K562 (cell line): ENCODE measurements around the gene WDR83. TPM values are rescaled to one million over a fixed set of nuclear protein-coding genes. Genes with fewer than 3 reads are reported as not detected.
A peak's percentile ranks its signal among the peaks of the same experiment; 100 is the strongest.

Source experiments
- ATAC-seq: fragments of 200-7000 bp; cut with Tn5 transposase; 3 replicates; pipeline ENCODE4 v1.9.1; 2020; ENCODE audit warnings: moderate library complexity
- BruUV-seq: library from RNA; stranded (reverse); fragments of 400-500 nt; replicated peaks from 2 replicates; lab custom pipeline; 2021; lab: Mats Ljungman, UMichigan
- CTCF ChIA-PET: fragments of 300-600 bp; formaldehyde crosslinking; extraction: SDS; loops from one replicate; lab custom pipeline; 2021; ENCODE audit warnings: low intra/inter-chr PET ratio; lab: Yijun Ruan, JAX
- POLR2A ChIA-PET: fragments of 300-600, 350-650 bp; sonication (Branson Sonifier 250); formaldehyde crosslinking; extraction: SDS; loops from one replicate; lab custom pipeline; 2021; ENCODE audit warnings: antibody characterized with exemption, inconsistent platforms; lab: Yijun Ruan, JAX
- DNase-seq, 4 experiments: peaks; one replicate each; pipeline versions ENCODE4 v3.0.0 to v3.0.0-alpha.2; 2011 to 2018; ENCODE audit warnings: low spot score in 3 of 4, mixed read lengths in 3 of 4; ENCODE audit errors: extremely low read depth in 1 of 4
- FAIRE-seq: peaks from 2 replicates; lab custom pipeline; 2011; peaks lifted over from hg19 to GRCh38; lab: Jason Lieb, UNC
- H2AFZ ChIP-seq: 2 replicates; pipeline ENCODE4 v1.6.0; 2011; ENCODE audit warnings: low read depth, low read length, control low read depth, inconsistent platforms
- H3K27ac ChIP-seq: fragments of 200-600 bp; 3 replicates; pipeline ENCODE4 v1.8.0; 2011; ENCODE audit warnings: low read depth, mild to moderate bottlenecking, control low read depth, inconsistent platforms, low read length, moderate library complexity, mixed read lengths; ENCODE audit errors: extremely low read depth
- H3K27me3 ChIP-seq, 2 experiments: fragments of 300-600 bp in 1 of 2; 2 replicates in 1 of 2; 3 replicates in 1 of 2; pipeline versions ENCODE4 v1.6.0 to v1.8.0; 2011; ENCODE audit warnings: inconsistent platforms in 2 of 2, low read length in 2 of 2, mild to moderate bottlenecking in 1 of 2, mixed read lengths in 1 of 2, moderate library complexity in 1 of 2; ENCODE audit not compliant: control insufficient read depth in 2 of 2, insufficient read depth in 2 of 2
- H3K36me3 ChIP-seq: fragments of 300-600 bp; 3 replicates; pipeline ENCODE4 v1.8.0; 2011; ENCODE audit warnings: mild to moderate bottlenecking, low read length, inconsistent platforms; ENCODE audit not compliant: control insufficient read depth, insufficient read depth
- H3K4me1 ChIP-seq, 2 experiments: fragments of 200-600 bp in 1 of 2; replicated peaks in 1 of 2; 2 replicates in 1 of 2; 3 replicates in 1 of 2; pipeline versions ENCODE4 v1.5.1 to v1.8.0; 2011; ENCODE audit warnings: inconsistent platforms in 2 of 2, low read length in 2 of 2, mild to moderate bottlenecking in 1 of 2, mixed read lengths in 1 of 2, moderate library complexity in 1 of 2; ENCODE audit not compliant: control insufficient read depth in 2 of 2, insufficient read depth in 2 of 2
- H3K4me2 ChIP-seq: 2 replicates; pipeline ENCODE4 v1.6.1; 2011; ENCODE audit warnings: low read length, control low read depth, inconsistent platforms, mixed read lengths; ENCODE audit not compliant: insufficient read depth
- H3K4me3 ChIP-seq: fragments of 200-600 bp; sonication (generic), shearing (Covaris generic); 2 replicates; pipeline ENCODE4 v1.5.1; 2016; ENCODE audit warnings: control low read depth, inconsistent platforms
- H3K79me2 ChIP-seq: fragments of 200-600 bp; 3 replicates; pipeline ENCODE4 v1.8.0; 2011; ENCODE audit warnings: low read length, inconsistent platforms; ENCODE audit not compliant: control insufficient read depth, insufficient read depth
- H3K9ac ChIP-seq, 2 experiments: 2 replicates each; pipeline versions ENCODE4 v1.6.0 to v1.6.1; 2011; ENCODE audit warnings: low read depth in 2 of 2, low read length in 2 of 2, control low read depth in 1 of 2, inconsistent platforms in 1 of 2, mild to moderate bottlenecking in 1 of 2, mixed read lengths in 1 of 2; ENCODE audit not compliant: insufficient read depth in 1 of 2
- H3K9me1 ChIP-seq: one replicate; pipeline ENCODE4 v1.6.0; 2011; ENCODE audit warnings: inconsistent platforms, mild to moderate bottlenecking, low read length, moderate library complexity; ENCODE audit not compliant: control insufficient read depth, insufficient read depth
- H3K9me3 ChIP-seq: replicated peaks from 2 replicates; pipeline ENCODE4 v1.5.1; 2011; ENCODE audit warnings: low read depth, low read length, inconsistent platforms; ENCODE audit not compliant: control insufficient read depth, insufficient read depth
- H4K20me1 ChIP-seq: replicated peaks from 2 replicates; pipeline ENCODE4 v1.6.1; 2011; ENCODE audit warnings: low read length, inconsistent platforms, mixed read lengths; ENCODE audit not compliant: control insufficient read depth, insufficient read depth
- CHCHD3 ChIP-seq: fragments of 250-450 bp; sonication (Bioruptor Pico); IDR thresholded peaks from 2 replicates; pipeline ENCODE4 v2.1.2; 2022; ENCODE audit warnings: mild to moderate bottlenecking
- CREB3 ChIP-seq: fragments of 450-650 bp; conservative IDR thresholded peaks from 2 replicates; pipeline ENCODE4 v1.6.1; 2016; ENCODE audit warnings: missing genetic modification characterization, low read depth, mild to moderate bottlenecking, missing compliant biosample characterization, moderate library complexity
- CREM ChIP-seq: IDR thresholded peaks from 2 replicates; pipeline ENCODE4 v1.6.1; 2014; ENCODE audit warnings: antibody characterized with exemption, low read depth
- FOXP1 ChIP-seq: sonication (generic); formaldehyde crosslinking; IDR thresholded peaks from 2 replicates; pipeline ENCODE4 v1.8.0; 2022; ENCODE audit warnings: mild to moderate bottlenecking, missing genetic modification reagents
- HMGN3 ChIP-seq: IDR thresholded peaks from 2 replicates; pipeline ENCODE4 v1.6.1; 2011; ENCODE audit warnings: borderline replicate concordance, low read depth, mild to moderate bottlenecking, mixed read lengths, low read length; ENCODE audit not compliant: insufficient read length; ENCODE audit errors: extremely low read depth
- MAX ChIP-seq: sonication (generic); formaldehyde crosslinking; IDR thresholded peaks from 2 replicates; pipeline ENCODE4 v1.9.0; 2022; ENCODE audit warnings: mild to moderate bottlenecking, missing genetic modification reagents
- NELFE ChIP-seq: IDR thresholded peaks from 2 replicates; pipeline ENCODE4 v1.6.1; 2011; ENCODE audit warnings: mild to moderate bottlenecking; ENCODE audit not compliant: insufficient read depth, insufficient read length
- SAP30 ChIP-seq: fragments of 200-600 bp; sonication (generic); IDR thresholded peaks from 2 replicates; pipeline ENCODE4 v1.6.1; 2012; ENCODE audit warnings: borderline replicate concordance, low read depth, mild to moderate bottlenecking, moderate library complexity, low read length, control low read depth, inconsistent platforms; ENCODE audit not compliant: insufficient read depth, poor library complexity, severe bottlenecking
- ZNF316 ChIP-seq: fragments of 450-650 bp; IDR thresholded peaks from 2 replicates; pipeline ENCODE4 v1.6.1; 2016
- ZNF511 ChIP-seq: sonication (generic); formaldehyde crosslinking; IDR thresholded peaks from 2 replicates; pipeline ENCODE4 v1.8.0; 2022; ENCODE audit warnings: mild to moderate bottlenecking, missing genetic modification reagents
- WGBS: fragments of 100-300 bp; shearing (Covaris generic); methylation state at CpG from one replicate; pipeline ENCODE4 v1.1.6; 2016; ENCODE audit warnings: low coverage, mixed read lengths; ENCODE audit not compliant: insufficient coverage; ENCODE audit errors: missing lambda C conversion rate; 5-methylcytosine and 5-hydroxymethylcytosine counted together
- in situ Hi-C: fragments of 300-500 bp; cut with MboI; formaldehyde crosslinking; loops from 4 replicates; pipeline ENCODE4 v1.15.0; 2018; ENCODE audit warnings: inconsistent platforms, mixed read lengths
- intact Hi-C: fragments of 100-400 bp; cut with micrococcal nuclease; formaldehyde crosslinking; loops from 2 replicates; pipeline ENCODE4 v1.14.2; 2022
- polyA plus RNA-seq, 8 experiments: library from polyadenylated mRNA; depleted of rRNA in 4 of 8; stranded (reverse) in 5 of 8; unstranded in 3 of 8; fragments of >200 nt; fragmentation: Nextera tagmentation in 2 of 8; fragmentation: Illumina TruSeq in 1 of 8; extraction: Ambion mirVana in 2 of 8; extraction: Trizol in 1 of 8; gene quantifications; 2 replicates each; pipeline versions ENCODE4 v1.2.1 to v1.2.3, GENCODE V29; 2011 to 2014; ENCODE audit warnings: inconsistent platforms in 1 of 8, missing spikeins in 1 of 8
- total RNA-seq, 7 experiments: library from RNA; depleted of rRNA in 6 of 7; stranded (reverse); fragments of >200 nt in 6 of 7; fragmentation: Illumina TruSeq in 2 of 7; extraction: Trizol in 2 of 7; gene quantifications; 2 replicates each; pipeline versions ENCODE4 v1.2.1 to v1.2.3, GENCODE V29; 2011 to 2021; ENCODE audit warnings: low replicate concordance in 1 of 7

WDR83 gene
- total and polyA plus RNA-seq, 9 of the 15 experiments (the other 6 are each of a cell fraction or from before 2014, with no cell fraction given): 0.52 to 21.3 (median 4.2) TPM

GRCh38 chr19:12668932-12669269 is 2.3 kb downstream of the WDR83 start:
- FAIRE-seq: no peak
- peaks cover 37% of the 10 kb centered on the region; the same call in 2 of the 3 replicates for H3K36me3 ChIP-seq
- H3K9ac ChIP-seq: peak overlapping the region; percentile 88 to 100
- H3K4me3 ChIP-seq: peak overlapping the region; percentile 74
- peak; percentile 65 to 80 (median 77) for DNase-seq
- TSS peak; percentile 77 for BruUV-seq
- under 1% methylated on average over 22 of the region's 24 CpGs for WGBS
- no peaks in the 10 kb centered on the region for H3K9me3 ChIP-seq
- in situ Hi-C loops: no loop called here
- H3K4me2 ChIP-seq: peak overlapping the region; percentile 88
- H3K27me3 ChIP-seq: no peaks in the 10 kb centered on the region
- intact Hi-C loops: no loop called here
- no peaks in the 10 kb centered on the region for H3K9me1 ChIP-seq
- peak overlapping the region; percentile 94 for H3K27ac ChIP-seq
- peaks cover 5% of the 10 kb centered on the region; the same call in 1 of the 2 replicates for H4K20me1 ChIP-seq
- peak overlapping the region; percentile 98 for H2AFZ ChIP-seq
- H3K4me1 ChIP-seq: peaks cover 18 to 57% of the 10 kb centered on the region in 2 experiments; a peak in 4 of 5 replicates
- peak; percentile 14 for ATAC-seq
- ChIA-PET POLR2A (interaction anchor here (0.5 to 4.7 kb wide), 6 partner anchors 11 to 854 kb away, joined by 3 to 39 read pairs (median 4); partner anchors contain the start of genes DHPS and ZNF442), CTCF (no interaction called here)
- peaks cover 34% of the 10 kb centered on the region for H3K79me2 ChIP-seq
- TF ChIP-seq SAP30: peak; percentile 25
- peak; percentile 58; the same call in 1 of the 2 replicates for TF ChIP-seq MAX (CRISPR knock-in tag)
- no peak for TF ChIP-seq HMGN3
- 0 out of 2 replicates have a peak, but pooled peaks have one; percentile 55 for TF ChIP-seq FOXP1 (CRISPR knock-in tag)
- TF ChIP-seq ZNF316: 0 out of 2 replicates have a peak, but pooled peaks have one; percentile 3
- peak; percentile 67 for TF ChIP-seq ZNF511 (CRISPR knock-in tag)
- 0 out of 2 replicates have a peak, but pooled peaks have one; percentile 14 for TF ChIP-seq CREM
- TF ChIP-seq CHCHD3: 0 out of 2 replicates have a peak, but pooled peaks have one; percentile 21
- TF ChIP-seq CREB3 (tag): no peak
- no peak for TF ChIP-seq NELFE
